ENCODE results near the gene OR2AG1. TPM values are rescaled to one million over a fixed set of nuclear protein-coding genes. Genes with fewer than 3 reads are reported as not detected.

The OR2AG1 gene
- total RNA-seq, 2 experiments from 2014 or later, result not detected

GRCh38 chr11:6771926-6772893 lies 10.6 kb upstream of the OR2AG1 start, which contains the start of gene OR2AG2:
OR2AG2 (minus strand) TSS chr11:6771976; CDS start chr11:6768957, 3,019 bp downstream.
- ChIA-PET CTCF (ENCODE audit: unreplicated experiment) (interaction anchor here (0.5 to 1.1 kb wide), 2 partner anchors 17 to 133 kb away, joined by 3 read pairs; no protein-coding TSS in a partner anchor), POLR2A (interaction anchor here (0.9 kb wide), 1 partner anchor 13 kb away, joined by 4 read pairs; no protein-coding TSS in a partner anchor)
- intact Hi-C loops (cut with micrococcal nuclease; ENCODE audit: unreplicated experiment), result no loop called here
- H3K9me3 ChIP-seq (ENCODE audit: low read length), result no peaks in the 10 kb centered on the region
- H3K36me3 ChIP-seq (ENCODE audit: insufficient read depth, low read length), result no peaks in the 10 kb centered on the region
- peak within 1 kb of the TSS; percentile 13 for H3K4me2 ChIP-seq (ENCODE audit: low read length)
- H4K20me1 ChIP-seq (ENCODE audit: insufficient read depth, low read length), result no peaks in the 10 kb centered on the region
- H3K4me1 ChIP-seq (ENCODE audit: insufficient read depth, low read length, poor library complexity, severe bottlenecking), result peaks cover 17% of the 10 kb centered on the region
- H3K27ac ChIP-seq (ENCODE audit: low read depth, low read length, poor library complexity, severe bottlenecking), result peak within 1 kb of the TSS; percentile 41
- no peak for TF ChIP-seq EZH2phosphoT487 (IDR thresholded peaks at IDR 0.05; ENCODE audit: borderline replicate concordance, low read depth, low read length)
- TF ChIP-seq CTCF (conservative IDR thresholded peaks at IDR 0.05; ENCODE audit: low read length), result no peak
- H3K9me2 ChIP-seq (ENCODE audit: insufficient read depth, low read length), result no peaks in the 10 kb centered on the region
- no peak within 1 kb of the TSS for H3K4me3 ChIP-seq (ENCODE audit: low read depth, low read length, poor library complexity, severe bottlenecking)
- 0 out of 2 replicates have a peak within 1 kb of the TSS, but pooled peaks have one; percentile 22 for H2AFZ ChIP-seq (ENCODE audit: low read length)
- BruUV-seq (replicated peaks), result no TSS peak
- H3K79me2 ChIP-seq (ENCODE audit: insufficient read depth, low read depth, low read length), result no peaks in the 10 kb centered on the region
- DNase-seq (ENCODE audit: low spot score), result peak; percentile 79

GRCh38 chr11:6778518-6778917 lies 4.3 kb upstream of the OR2AG1 start:
- no peak for TF ChIP-seq EZH2phosphoT487 (IDR thresholded peaks at IDR 0.05; ENCODE audit: borderline replicate concordance, low read depth, low read length)
- TF ChIP-seq CTCF (conservative IDR thresholded peaks at IDR 0.05; ENCODE audit: low read length), result no peak
- H3K9me3 ChIP-seq (ENCODE audit: low read length), result no peaks in the 10 kb centered on the region
- H3K79me2 ChIP-seq (ENCODE audit: insufficient read depth, low read depth, low read length), result no peaks in the 10 kb centered on the region
- H3K36me3 ChIP-seq (ENCODE audit: insufficient read depth, low read length), result no peaks in the 10 kb centered on the region
- H3K4me1 ChIP-seq (ENCODE audit: insufficient read depth, low read length, poor library complexity, severe bottlenecking), result no peaks in the 10 kb centered on the region
- intact Hi-C loops (cut with micrococcal nuclease; ENCODE audit: unreplicated experiment), result no loop called here
- H3K4me2 ChIP-seq (ENCODE audit: low read length), result no peak overlapping the region
- H2AFZ ChIP-seq (ENCODE audit: low read length), result no peak overlapping the region
- H3K27ac ChIP-seq (ENCODE audit: low read depth, low read length, poor library complexity, severe bottlenecking), result no peak overlapping the region
- no peaks in the 10 kb centered on the region for H4K20me1 ChIP-seq (ENCODE audit: insufficient read depth, low read length)
- ChIA-PET CTCF (ENCODE audit: unreplicated experiment) (no interaction called here), POLR2A (interaction anchor here (0.6 to 1.6 kb wide), 3 partner anchors 10 to 635 kb away, joined by 3 read pairs; no protein-coding TSS in a partner anchor)
- no peaks in the 10 kb centered on the region for H3K9me2 ChIP-seq (ENCODE audit: insufficient read depth, low read length)
- H3K4me3 ChIP-seq (ENCODE audit: low read depth, low read length, poor library complexity, severe bottlenecking), result no peak overlapping the region
- no peak for DNase-seq (ENCODE audit: low spot score)
- BruUV-seq (replicated peaks), result no TSS peak

Data from OCI-LY7 (cell line).